Fibroblast of lung (primary cell): ENCODE data around the gene ASAP2. TPM values are rescaled to one million over a fixed set of nuclear protein-coding genes. Genes with fewer than 3 reads are reported as not detected.

ENCODE experiments used
- DNase-seq, 2 donors: peaks; one replicate each; pipeline versions ENCODE4 v3.0.0 to v3.0.0-alpha.2; 2010; ENCODE audit warnings: low read depth in 2 of 2
- H2AFZ ChIP-seq: 2 replicates; pipeline ENCODE4 v1.5.1; 2012; ENCODE audit warnings: low read length, control low read depth, inconsistent platforms
- H3K27ac ChIP-seq: 2 replicates; pipeline ENCODE4 v1.5.1; 2011; ENCODE audit warnings: low read length, control low read depth; ENCODE audit not compliant: insufficient read depth
- H3K27me3 ChIP-seq: 2 replicates; pipeline ENCODE4 v1.5.1; 2011; ENCODE audit warnings: mild to moderate bottlenecking, low read length; ENCODE audit not compliant: control insufficient read depth, insufficient read depth
- H3K36me3 ChIP-seq: 2 replicates; pipeline ENCODE4 v1.5.1; 2011; ENCODE audit warnings: low read length; ENCODE audit not compliant: control insufficient read depth, insufficient read depth
- H3K4me1 ChIP-seq: 2 replicates; pipeline ENCODE4 v1.5.1; 2011; ENCODE audit warnings: low read length; ENCODE audit not compliant: control insufficient read depth, insufficient read depth; ENCODE audit errors: extremely low read depth
- H3K4me2 ChIP-seq: 2 replicates; pipeline ENCODE4 v1.5.1; 2011; ENCODE audit warnings: low read length, control low read depth; ENCODE audit not compliant: insufficient read depth; ENCODE audit errors: extremely low read depth
- H3K4me3 ChIP-seq, 4 experiments: fragments of 200-600 bp in 1 of 4; sonication (generic) in 1 of 4; replicated peaks in 1 of 4; 2 replicates each; pipeline ENCODE4 v1.5.1; 2011 to 2016; ENCODE audit warnings: low read length in 4 of 4, low read depth in 3 of 4, mild to moderate bottlenecking in 3 of 4, control low read depth in 2 of 4, inconsistent platforms in 1 of 4, mixed read lengths in 1 of 4; ENCODE audit not compliant: insufficient read depth in 1 of 4; ENCODE audit errors: control extremely low read depth in 1 of 4
- H3K79me2 ChIP-seq: 2 replicates; pipeline ENCODE4 v1.5.1; 2012; ENCODE audit warnings: mild to moderate bottlenecking, low read length, inconsistent platforms; ENCODE audit not compliant: control insufficient read depth, insufficient read depth
- H3K9ac ChIP-seq: 2 replicates; pipeline ENCODE4 v1.5.1; 2011; ENCODE audit warnings: mild to moderate bottlenecking, low read length, control low read depth; ENCODE audit not compliant: insufficient read depth
- H3K9me3 ChIP-seq: 2 replicates; pipeline ENCODE4 v1.5.1; 2012; ENCODE audit warnings: low read depth, low read length; ENCODE audit not compliant: control insufficient read depth, insufficient read depth
- H4K20me1 ChIP-seq: 2 replicates; pipeline ENCODE4 v1.5.1; 2011; ENCODE audit warnings: low read length; ENCODE audit not compliant: control insufficient read depth, insufficient read depth; ENCODE audit errors: extremely low read depth
- CTCF ChIP-seq, 2 donors: IDR thresholded peaks in 1 of 2; conservative IDR thresholded peaks in 1 of 2; 1 replicate in 1 of 2; 2 replicates in 1 of 2; pipeline ENCODE4 v1.5.1; 2011 to 2012; ENCODE audit warnings: low read length in 2 of 2, control low read depth in 1 of 2, inconsistent platforms in 1 of 2, low read depth in 1 of 2, mild to moderate bottlenecking in 1 of 2
- EZH2 ChIP-seq: IDR thresholded peaks from 2 replicates; pipeline ENCODE4 v1.5.1; 2012; ENCODE audit warnings: low read length, control low read depth, mild to moderate bottlenecking; ENCODE audit errors: missing control alignments
- polyA plus RNA-seq, 2 donors: library from polyadenylated mRNA; depleted of rRNA in 1 of 2; stranded (reverse) in 1 of 2; unstranded in 1 of 2; fragments of >200 nt; gene quantifications; 2 replicates each; pipeline ENCODE4 v1.2.1, GENCODE V29; 2011 to 2012; ENCODE audit warnings: missing spikeins in 1 of 2
- total RNA-seq: library from RNA; depleted of rRNA; stranded (reverse); fragments of >200 nt; gene quantifications from 2 replicates; pipeline ENCODE4 v1.2.1, GENCODE V29; 2014

Gene ASAP2
- total and polyA plus RNA-seq, 2 donors (not counting 1 experiment from before 2014, with no cell fraction given), result 19.2 to 19.9 TPM

DNA sequence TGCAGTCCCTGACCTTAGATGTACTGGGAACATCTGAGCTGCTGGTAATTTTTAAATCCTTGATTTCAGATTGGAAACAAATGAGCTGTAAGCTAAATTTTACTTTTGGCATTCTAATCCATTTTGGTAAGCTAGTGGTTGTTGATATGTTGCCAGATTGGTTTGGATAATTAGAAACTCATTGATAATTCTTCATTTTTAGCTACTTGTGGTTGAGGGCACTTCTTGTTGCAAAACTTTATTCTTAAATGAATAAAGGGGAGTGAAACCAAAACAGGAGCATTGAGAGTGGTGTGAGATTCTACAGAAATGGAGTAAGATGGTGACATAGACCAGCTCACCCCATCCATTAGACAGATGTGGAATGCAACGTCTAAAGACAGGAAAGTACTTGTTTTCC is 152.2 kb downstream of the ASAP2 start:
- TF ChIP-seq EZH2 (no peak), CTCF (conservative IDR thresholded peaks at IDR 0.05 in 1 of 2, IDR thresholded peaks at IDR 0.05 in 1 of 2; ENCODE audit: low read depth in 1 of 2, low read length in 2 of 2) (no peak)
- no peak for DNase-seq
- no peak overlapping the region for H3K9ac ChIP-seq
- H3K4me1 ChIP-seq, result peaks cover 9% of the 10 kb centered on the region
- H3K4me3 ChIP-seq, result no peak overlapping the region
- no peak overlapping the region for H3K4me2 ChIP-seq
- no peaks in the 10 kb centered on the region for H4K20me1 ChIP-seq
- no peaks in the 10 kb centered on the region for H3K27me3 ChIP-seq
- no peak overlapping the region for H3K27ac ChIP-seq
- H3K79me2 ChIP-seq, result no peaks in the 10 kb centered on the region
- H3K36me3 ChIP-seq, result peaks cover 6% of the 10 kb centered on the region
- H2AFZ ChIP-seq, result no peak overlapping the region
- H3K9me3 ChIP-seq, result no peaks in the 10 kb centered on the region

- no peaks in the 10 kb centered on the region for H3K9me3 ChIP-seq
- no peak for DNase-seq
- no peak overlapping the region for H3K9ac ChIP-seq
- TF ChIP-seq EZH2 (no peak), CTCF (conservative IDR thresholded peaks at IDR 0.05 in 1 of 2, IDR thresholded peaks at IDR 0.05 in 1 of 2; ENCODE audit: low read depth in 1 of 2, low read length in 2 of 2) (no peak)
- H2AFZ ChIP-seq, result no peak overlapping the region
- peaks cover 9% of the 10 kb centered on the region for H3K4me1 ChIP-seq
- H3K4me2 ChIP-seq, result no peak overlapping the region
- no peak overlapping the region for H3K4me3 ChIP-seq
- no peaks in the 10 kb centered on the region for H3K27me3 ChIP-seq
- H3K36me3 ChIP-seq, result peaks cover 6% of the 10 kb centered on the region
- H3K79me2 ChIP-seq, result no peaks in the 10 kb centered on the region
- H3K27ac ChIP-seq, result no peak overlapping the region
- H4K20me1 ChIP-seq, result no peaks in the 10 kb centered on the region
Observed at GRCh38 chr2:9359463-9359862, 152.9 kb downstream of the ASAP2 start.

DNA sequence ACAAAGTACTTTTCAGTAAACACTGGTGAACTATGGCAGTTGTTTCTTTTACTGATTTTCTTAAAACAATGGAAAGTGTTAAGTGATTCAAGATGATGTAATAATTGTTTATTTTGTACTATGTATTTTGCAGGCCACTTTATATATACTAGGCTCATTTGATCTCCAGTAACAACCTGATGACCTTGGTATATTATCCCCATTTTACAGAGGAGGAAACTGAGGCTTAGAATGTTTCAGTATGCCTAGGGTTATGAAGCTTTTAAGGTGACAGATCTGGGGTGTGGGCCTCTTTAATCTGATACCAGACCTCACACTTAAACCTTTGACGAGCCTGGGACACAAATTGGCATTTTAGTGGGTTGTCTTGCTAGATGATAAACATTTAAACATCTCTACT is 153.5 kb downstream of the ASAP2 start:
- H3K4me1 ChIP-seq, result peaks cover 9% of the 10 kb centered on the region
- DNase-seq, result no peak
- TF ChIP-seq EZH2 (no peak), CTCF (conservative IDR thresholded peaks at IDR 0.05 in 1 of 2, IDR thresholded peaks at IDR 0.05 in 1 of 2; ENCODE audit: low read depth in 1 of 2, low read length in 2 of 2) (no peak)
- H3K4me2 ChIP-seq, result no peak overlapping the region
- H3K9ac ChIP-seq, result no peak overlapping the region
- H3K27ac ChIP-seq, result no peak overlapping the region
- H3K4me3 ChIP-seq, result no peak overlapping the region
- no peaks in the 10 kb centered on the region for H4K20me1 ChIP-seq
- H3K79me2 ChIP-seq, result no peaks in the 10 kb centered on the region
- H3K27me3 ChIP-seq, result no peaks in the 10 kb centered on the region
- H3K9me3 ChIP-seq, result no peaks in the 10 kb centered on the region
- no peak overlapping the region for H2AFZ ChIP-seq
- H3K36me3 ChIP-seq, result peaks cover 6% of the 10 kb centered on the region
